Cardiac fibroblast (primary cell): Measurements from ENCODE around the gene LSM14B.

Experiments used
- DNase-seq, 2 donors: peaks; one replicate each; pipeline versions ENCODE4 v3.0.0 to v3.0.0-alpha.2; 2010; ENCODE audit warnings: low read depth in 2 of 2
- H3K4me3 ChIP-seq, 2 donors: replicated peaks in 1 of 2; 1 replicate in 1 of 2; 2 replicates in 1 of 2; pipeline ENCODE4 v1.5.1; 2011; ENCODE audit warnings: low read depth in 2 of 2, low read length in 2 of 2, mild to moderate bottlenecking in 2 of 2, moderate library complexity in 1 of 2
- CTCF ChIP-seq: IDR thresholded peaks from one replicate; pipeline ENCODE4 v1.5.1; 2011; ENCODE audit warnings: low read depth, mild to moderate bottlenecking, low read length, inconsistent platforms

Gene LSM14B

DNA sequence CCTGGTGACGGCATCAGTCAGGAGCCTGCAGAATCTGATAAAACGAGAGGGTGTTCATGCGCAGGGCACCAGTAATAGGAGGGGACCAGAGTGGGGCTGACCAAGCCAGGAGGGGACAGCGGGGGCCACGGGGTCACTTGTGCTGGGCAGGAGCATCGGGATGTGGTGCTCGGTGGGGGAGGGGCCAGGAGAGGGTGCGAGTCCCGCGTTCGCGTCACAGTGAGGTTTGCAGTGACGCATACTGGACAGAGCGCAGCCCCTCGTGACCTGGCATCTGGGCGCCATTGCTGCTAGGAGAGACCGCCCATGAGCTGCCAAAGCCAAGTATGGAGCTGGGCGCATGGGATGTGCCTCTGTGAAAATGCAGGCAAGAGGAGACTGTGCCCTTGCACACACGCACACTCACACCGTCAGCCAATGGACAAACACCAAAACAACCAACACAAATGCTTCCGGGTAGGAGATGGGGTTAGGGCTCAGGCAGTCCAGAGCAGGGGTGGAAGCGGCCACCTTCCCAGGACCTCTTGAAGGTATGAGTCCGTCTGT, 46.7 kb downstream of the LSM14B start:
- no peak for TF ChIP-seq CTCF
- H3K4me3 ChIP-seq, result no peak overlapping the region
- no peak for DNase-seq

- H3K4me3 ChIP-seq, result no peak overlapping the region
- DNase-seq, result no peak
- TF ChIP-seq CTCF, result no peak
Observed at GRCh38 chr20:62170536-62170935, 48.3 kb downstream of the LSM14B start.

DNA sequence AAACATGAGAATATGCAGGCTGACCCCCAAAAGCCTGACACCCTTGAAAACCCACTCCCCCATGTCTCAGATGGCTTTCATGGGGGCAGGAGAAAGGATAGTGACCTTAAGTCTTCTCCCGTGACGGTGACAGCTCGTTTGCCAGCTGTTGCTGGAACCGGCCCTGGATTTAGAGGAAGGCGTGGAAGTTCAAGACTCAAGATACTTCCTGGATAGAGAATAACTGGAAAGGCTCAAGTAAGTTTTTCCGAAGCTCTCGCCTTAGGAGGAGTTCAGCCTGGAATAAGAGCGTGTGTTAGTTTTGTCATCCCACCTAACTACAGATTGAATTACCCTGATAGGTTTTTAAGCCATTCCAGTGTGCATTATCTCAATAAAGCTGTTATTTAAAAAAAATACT, 49.0 kb downstream of the LSM14B start:
- no peak for TF ChIP-seq CTCF
- H3K4me3 ChIP-seq, result no peak overlapping the region
- no peak for DNase-seq

- H3K4me3 ChIP-seq, result no peak overlapping the region
- DNase-seq, result no peak
- TF ChIP-seq CTCF, result no peak
Observed at GRCh38 chr20:62172666-62173065, 50.4 kb downstream of the LSM14B start.

DNA sequence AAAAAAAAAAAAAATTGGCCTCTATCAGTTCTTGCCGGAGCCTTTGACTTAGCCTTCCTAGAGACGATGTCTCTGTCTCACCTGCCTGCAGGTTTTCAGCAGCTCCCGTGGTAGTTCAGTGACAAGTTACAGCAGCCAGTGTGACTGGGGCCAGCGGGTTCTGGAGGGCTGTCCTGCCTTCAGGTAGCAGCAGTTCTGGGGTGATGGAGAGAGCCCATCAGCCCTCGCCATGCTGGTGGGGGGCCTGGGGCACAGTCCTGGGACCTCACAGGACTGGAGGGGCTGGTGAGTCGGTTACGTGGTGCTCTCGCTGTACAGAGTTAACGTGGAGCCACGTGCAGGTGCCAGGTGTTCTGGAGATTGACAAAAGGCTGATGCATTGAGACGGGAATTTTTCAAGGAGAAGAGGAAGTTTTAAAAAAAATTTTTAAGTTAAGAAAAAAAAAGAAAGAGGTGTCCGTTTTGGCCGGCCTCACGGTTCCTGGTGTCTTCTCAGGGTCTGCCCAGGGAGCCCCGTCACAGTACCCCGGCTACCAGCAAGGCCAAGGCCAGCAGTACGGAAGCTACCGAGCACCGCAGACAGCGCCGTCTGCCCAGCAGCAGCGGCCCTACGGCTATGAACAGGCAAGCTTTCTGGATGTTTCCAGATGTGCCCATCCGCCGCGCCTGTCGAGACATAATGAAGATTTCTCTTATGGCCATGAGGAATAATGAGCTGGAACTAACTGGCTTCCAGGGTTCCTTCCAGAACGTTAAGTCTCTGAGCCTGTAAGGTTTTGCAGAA, 51.9 kb downstream of the LSM14B start:
- H3K4me3 ChIP-seq, result no peak overlapping the region
- no peak for DNase-seq
- TF ChIP-seq CTCF, result no peak

GRCh38 chr20:62174870-62175624, 52.8 kb downstream of the LSM14B start:
- no peak for TF ChIP-seq CTCF
- DNase-seq, result no peak
- H3K4me3 ChIP-seq, result no peak overlapping the region
